Upper lobe of left lung (tissue), 4 donors: ENCODE measurements around the gene ITPKC.

Experiments used
- EP300 ChIP-seq, 4 donors: sonication (generic); formaldehyde crosslinking; IDR thresholded peaks; one replicate each; pipeline ENCODE4 v1.5.1; 2017; ENCODE audit warnings: antibody characterized with exemption in 4 of 4, control low read depth in 2 of 4
- POLR2AphosphoS5 ChIP-seq, 2 donors: sonication (generic); formaldehyde crosslinking; IDR thresholded peaks; one replicate each; pipeline ENCODE4 v1.5.1; 2017; ENCODE audit warnings: antibody characterized with exemption in 2 of 2

- TF ChIP-seq EP300 (IDR thresholded peaks at IDR 0.05), result no peak
- no peak for TF ChIP-seq POLR2AphosphoS5 (IDR thresholded peaks at IDR 0.05)
Observed at GRCh38 chr19:40672038-40672437, 44.9 kb upstream of the ITPKC start.
